Loucy (cell line): ENCODE results near the gene TEX26.

ENCODE experiments used
- H2AFZ ChIP-seq: fragments of 200-600 bp; sonication (generic); 2 replicates; pipeline ENCODE4 v1.6.0; 2016; ENCODE audit warnings: antibody characterized with exemption, mild to moderate bottlenecking, low read length, moderate library complexity
- H3F3A ChIP-seq: fragments of 200-600 bp; 2 replicates; pipeline ENCODE4 v1.6.0; 2016; ENCODE audit warnings: antibody characterized with exemption, low read depth, mild to moderate bottlenecking
- H3K27me3 ChIP-seq: fragments of 200-600 bp; sonication (generic); 2 replicates; pipeline ENCODE4 v1.6.1; 2014; ENCODE audit warnings: low read length, mild to moderate bottlenecking; ENCODE audit not compliant: insufficient read depth, poor library complexity, severe bottlenecking
- H3K36me3 ChIP-seq: fragments of 200-600 bp; sonication (generic); 2 replicates; pipeline ENCODE4 v1.6.1; 2016; ENCODE audit warnings: low read length; ENCODE audit not compliant: insufficient read depth
- H3K4me1 ChIP-seq: fragments of 200-600 bp; sonication (generic); 2 replicates; pipeline ENCODE4 v1.5.1; 2014; ENCODE audit warnings: low read length, mild to moderate bottlenecking; ENCODE audit not compliant: insufficient read depth, poor library complexity, severe bottlenecking
- H3K4me2 ChIP-seq: fragments of 200-600 bp; sonication (generic); 2 replicates; pipeline ENCODE4 v1.6.0; 2014; ENCODE audit warnings: antibody characterized with exemption, low read length, low read depth, mild to moderate bottlenecking; ENCODE audit not compliant: poor library complexity, severe bottlenecking
- H3K4me3 ChIP-seq: fragments of 200-600 bp; sonication (generic); 2 replicates; pipeline ENCODE4 v1.5.1; 2014; ENCODE audit warnings: low read length, mild to moderate bottlenecking, mixed read lengths; ENCODE audit not compliant: poor library complexity, severe bottlenecking
- H3K79me2 ChIP-seq: fragments of 200-600 bp; sonication (generic); 2 replicates; pipeline ENCODE4 v1.6.1; 2014; ENCODE audit warnings: low read length; ENCODE audit not compliant: insufficient read depth
- H3K9ac ChIP-seq: fragments of 200-600 bp; sonication (generic); 2 replicates; pipeline ENCODE4 v1.6.0; 2014; ENCODE audit warnings: mild to moderate bottlenecking, low read depth, low read length, moderate library complexity; ENCODE audit not compliant: poor library complexity, severe bottlenecking
- H3K9me2 ChIP-seq: fragments of 200-600 bp; sonication (generic); replicated peaks from 2 replicates; pipeline ENCODE4 v1.6.1; 2016; ENCODE audit warnings: low read depth, low read length, mixed read lengths
- H3K9me3 ChIP-seq: fragments of 200-600 bp; sonication (generic); 2 replicates; pipeline ENCODE4 v1.6.1; 2014; ENCODE audit warnings: mild to moderate bottlenecking, antibody characterized with exemption, low read length, low read depth; ENCODE audit not compliant: insufficient read depth
- H4K20me1 ChIP-seq: fragments of 200-600 bp; sonication (generic); 2 replicates; pipeline ENCODE4 v1.6.0; 2014; ENCODE audit warnings: antibody characterized with exemption, low read length, mild to moderate bottlenecking; ENCODE audit not compliant: insufficient read depth, poor library complexity, severe bottlenecking
- CTCF ChIP-seq: fragments of 200-600 bp; sonication (generic); conservative IDR thresholded peaks from 2 replicates; pipeline ENCODE4 v1.5.1; 2014; ENCODE audit warnings: mild to moderate bottlenecking, antibody characterized with exemption, low read length
- EZH2phosphoT487 ChIP-seq: fragments of 200-600 bp; IDR thresholded peaks from 2 replicates; pipeline ENCODE4 v1.6.1; 2018; ENCODE audit warnings: antibody characterized with exemption, mild to moderate bottlenecking, moderate library complexity, borderline replicate concordance

Gene TEX26

GRCh38 chr13:31009166-31009565 is 76.7 kb downstream of the TEX26 start:
- H3K9me3 ChIP-seq = no peaks in the 10 kb centered on the region
- no peak overlapping the region for H3K4me3 ChIP-seq
- no peaks in the 10 kb centered on the region for H3K9me2 ChIP-seq
- H3K9ac ChIP-seq = no peak overlapping the region
- no peaks in the 10 kb centered on the region for H3K36me3 ChIP-seq
- H3K4me2 ChIP-seq = no peak overlapping the region
- H2AFZ ChIP-seq = no peak overlapping the region
- no peaks in the 10 kb centered on the region for H3K79me2 ChIP-seq
- H3F3A ChIP-seq = no peaks in the 10 kb centered on the region
- no peaks in the 10 kb centered on the region for H4K20me1 ChIP-seq
- H3K27me3 ChIP-seq = peaks cover 4% of the 10 kb centered on the region
- no peaks in the 10 kb centered on the region for H3K4me1 ChIP-seq
- TF ChIP-seq CTCF = no peak
- no peak for TF ChIP-seq EZH2phosphoT487

GRCh38 chr13:31010296-31010695 is 77.8 kb downstream of the TEX26 start:
- Histone ChIP-seq H4K20me1 (no peaks in the 10 kb centered on the region), H3K4me1 (no peaks in the 10 kb centered on the region), H2AFZ (no peak overlapping the region)

GRCh38 chr13:31011193-31011860 is 78.9 kb downstream of the TEX26 start:
- no peak overlapping the region for H2AFZ ChIP-seq

More at GRCh38 chr13:31010296-31010695, 77.8 kb downstream of the TEX26 start:
- H3F3A ChIP-seq = no peaks in the 10 kb centered on the region
- no peaks in the 10 kb centered on the region for H3K36me3 ChIP-seq
- H3K9me3 ChIP-seq = no peaks in the 10 kb centered on the region
- H3K79me2 ChIP-seq = no peaks in the 10 kb centered on the region
- H3K4me2 ChIP-seq = no peak overlapping the region
- peaks cover 8% of the 10 kb centered on the region for H3K27me3 ChIP-seq
- H3K9me2 ChIP-seq = no peaks in the 10 kb centered on the region
- no peak overlapping the region for H3K4me3 ChIP-seq
- no peak overlapping the region for H3K9ac ChIP-seq
- TF ChIP-seq CTCF = no peak
- no peak for TF ChIP-seq EZH2phosphoT487

More at GRCh38 chr13:31011193-31011860, 78.9 kb downstream of the TEX26 start:
- Histone ChIP-seq H3K4me3 (no peak overlapping the region), H3K79me2 (no peaks in the 10 kb centered on the region), H3K27me3 (peaks cover 6% of the 10 kb centered on the region), H4K20me1 (no peaks in the 10 kb centered on the region), H3K9me2 (no peaks in the 10 kb centered on the region), H3K9me3 (no peaks in the 10 kb centered on the region), H3K9ac (no peak overlapping the region), H3K36me3 (no peaks in the 10 kb centered on the region), H3K4me1 (no peaks in the 10 kb centered on the region), H3F3A (no peaks in the 10 kb centered on the region), H3K4me2 (no peak overlapping the region)
- TF ChIP-seq CTCF (no peak), EZH2phosphoT487 (no peak)
